ENCODE measurements around the gene COL4A1. TPM values are rescaled to one million over a fixed set of nuclear protein-coding genes. Genes with fewer than 3 reads are reported as not detected.

Gene COL4A1
- total RNA-seq, 3 donors from 2014 or later = 19.0 to 308 (median 61.9) TPM

- no peaks in the 10 kb centered on the region for H3K9me3 ChIP-seq
- no peak for TF ChIP-seq CTCF (IDR thresholded peaks at IDR 0.05)
- DNase-seq (no peak), ATAC-seq (no peak)
- intact Hi-C loops (cut with DNase I, micrococcal nuclease) = no loop called here
- peaks cover 2% of the 10 kb centered on the region for H3K4me1 ChIP-seq (ENCODE audit: low read depth)
- no peak overlapping the region for H3K4me3 ChIP-seq
- no peaks in the 10 kb centered on the region for H3K36me3 ChIP-seq (ENCODE audit: low read depth)
These were observed 140.4 kb downstream of the COL4A1 start for GRCh38 chr13:110166598-110166997.

DNA sequence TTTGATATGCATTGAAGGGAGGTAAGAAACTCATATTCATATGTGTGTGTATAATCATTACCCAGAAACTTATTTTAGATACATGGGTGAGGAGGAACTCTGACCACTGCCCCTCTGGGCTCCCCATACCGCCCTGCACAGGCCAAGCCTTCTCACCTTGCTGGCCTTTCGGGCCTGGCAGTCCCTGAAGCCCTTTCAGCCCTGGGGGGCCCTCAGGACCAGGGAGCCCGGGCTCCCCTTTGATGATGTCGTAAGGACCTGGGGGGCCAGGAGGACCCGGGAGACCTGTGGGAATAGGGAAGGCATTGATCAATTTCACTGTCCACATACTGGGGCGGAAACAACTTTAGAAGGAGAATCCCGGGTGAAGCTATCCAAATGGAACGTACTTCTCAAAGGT lies 142.3 kb downstream of the COL4A1 start:
- no peak for TF ChIP-seq CTCF (IDR thresholded peaks at IDR 0.05)
- Histone ChIP-seq H3K4me1 (ENCODE audit: low read depth) (peaks cover 2% of the 10 kb centered on the region), H3K9me3 (no peaks in the 10 kb centered on the region), H3K4me3 (no peak overlapping the region), H3K36me3 (ENCODE audit: low read depth) (no peaks in the 10 kb centered on the region)
- intact Hi-C loops (cut with DNase I, micrococcal nuclease) = no loop called here
- no peak for ATAC-seq
- no peak for DNase-seq

DNA sequence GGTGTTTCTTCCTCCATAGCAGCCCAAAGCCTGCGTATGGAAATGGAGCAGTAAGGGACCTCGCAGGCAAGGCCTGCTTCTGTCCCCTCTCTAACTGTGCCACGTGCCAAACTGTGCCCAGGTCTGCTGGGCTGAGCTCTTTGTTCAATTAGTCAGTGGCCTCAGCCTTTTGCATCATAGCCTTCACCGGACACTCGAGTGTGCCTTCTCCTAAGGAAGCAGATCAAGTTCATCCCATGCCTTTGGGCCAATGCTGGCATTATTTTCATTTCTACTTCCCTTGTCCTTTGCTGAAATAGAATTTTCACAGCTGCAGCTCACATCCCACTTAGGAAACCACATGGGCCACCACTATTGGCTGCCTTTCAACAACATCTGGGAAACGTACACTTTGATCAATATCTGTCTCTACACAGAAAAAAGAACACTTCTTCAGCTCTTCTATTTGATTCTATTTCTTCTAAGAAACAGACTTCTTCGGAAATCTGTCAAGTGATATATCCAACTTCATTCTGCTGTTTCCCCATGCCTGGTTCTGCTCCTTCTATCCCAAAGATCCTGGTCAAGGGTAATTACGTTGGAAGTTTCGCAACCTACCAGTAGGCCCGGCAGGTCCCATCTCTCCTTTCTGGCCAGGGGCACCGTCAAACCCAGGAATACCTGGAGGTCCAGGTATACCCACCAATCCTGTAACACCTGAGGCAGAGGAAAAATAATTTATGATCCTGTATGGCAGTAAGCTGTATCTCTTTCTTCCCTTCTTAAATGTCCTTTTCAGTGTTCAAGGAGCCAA lies 143.9 kb downstream of the COL4A1 start:
- no peak for ATAC-seq
- Histone ChIP-seq H3K4me1 (ENCODE audit: low read depth) (no peaks in the 10 kb centered on the region), H3K4me3 (no peak overlapping the region), H3K36me3 (ENCODE audit: low read depth) (no peaks in the 10 kb centered on the region), H3K9me3 (no peaks in the 10 kb centered on the region)
- no peak for DNase-seq
- intact Hi-C loops (cut with DNase I, micrococcal nuclease) = no loop called here
- TF ChIP-seq CTCF (IDR thresholded peaks at IDR 0.05) = no peak

DNA sequence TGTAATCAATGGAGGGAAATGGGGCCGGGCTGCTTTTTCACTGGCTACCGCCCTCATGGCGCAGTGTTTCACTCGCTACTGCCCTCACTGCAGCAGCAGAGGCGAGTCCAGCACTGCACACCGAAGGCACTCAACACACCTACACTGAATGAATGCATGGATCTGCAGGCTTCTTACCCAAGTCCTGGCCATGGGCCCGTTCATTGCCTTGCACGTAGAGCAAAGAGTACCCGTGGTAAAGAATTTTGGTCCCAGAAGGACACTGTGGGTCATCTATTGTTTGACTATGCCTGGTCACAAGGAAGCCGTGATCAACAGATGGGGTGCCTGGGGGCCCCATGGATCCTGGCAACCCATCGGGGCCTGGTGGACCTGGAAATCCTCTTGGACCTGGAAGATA lies 144.9 kb downstream of the COL4A1 start:
- ATAC-seq = no peak

GRCh38 chr13:110161112-110161882 lies 145.7 kb downstream of the COL4A1 start:
- no peak for TF ChIP-seq CTCF (IDR thresholded peaks at IDR 0.05)
- no peaks in the 10 kb centered on the region for H3K36me3 ChIP-seq (ENCODE audit: low read depth)
- no peak for ATAC-seq

More for the DNA sequence above, 144.9 kb downstream of the COL4A1 start:
- TF ChIP-seq CTCF (IDR thresholded peaks at IDR 0.05) = no peak
- Histone ChIP-seq H3K4me1 (ENCODE audit: low read depth) (no peaks in the 10 kb centered on the region), H3K36me3 (ENCODE audit: low read depth) (no peaks in the 10 kb centered on the region), H3K4me3 (no peak overlapping the region), H3K9me3 (no peaks in the 10 kb centered on the region)
- no peak for DNase-seq
- intact Hi-C loops (cut with DNase I, micrococcal nuclease) = no loop called here

More at GRCh38 chr13:110161112-110161882, 145.7 kb downstream of the COL4A1 start:
- no peak for DNase-seq
- intact Hi-C loops (cut with DNase I, micrococcal nuclease) = no loop called here
- no peak overlapping the region for H3K4me3 ChIP-seq
- no peaks in the 10 kb centered on the region for H3K4me1 ChIP-seq (ENCODE audit: low read depth)
- no peaks in the 10 kb centered on the region for H3K9me3 ChIP-seq

Data from mucosa of descending colon (tissue), 3 donors.